Stimulated activated CD8-positive, alpha-beta memory T cell treated with anti-CD3 and anti-CD28 coated beads, Interleukin-15, amount 100 ng/mL, for 4 hours (primary cell): ENCODE measurements around the gene TXNRD2.
A peak's percentile ranks its signal among the peaks of the same experiment; 100 is the strongest.

ENCODE experiments used
- DNase-seq, 2 donors: peaks; one replicate each; pipeline ENCODE4 v3.0.0-alpha.2; 2020; ENCODE audit warnings: low read depth in 2 of 2

TXNRD2 gene

DNA sequence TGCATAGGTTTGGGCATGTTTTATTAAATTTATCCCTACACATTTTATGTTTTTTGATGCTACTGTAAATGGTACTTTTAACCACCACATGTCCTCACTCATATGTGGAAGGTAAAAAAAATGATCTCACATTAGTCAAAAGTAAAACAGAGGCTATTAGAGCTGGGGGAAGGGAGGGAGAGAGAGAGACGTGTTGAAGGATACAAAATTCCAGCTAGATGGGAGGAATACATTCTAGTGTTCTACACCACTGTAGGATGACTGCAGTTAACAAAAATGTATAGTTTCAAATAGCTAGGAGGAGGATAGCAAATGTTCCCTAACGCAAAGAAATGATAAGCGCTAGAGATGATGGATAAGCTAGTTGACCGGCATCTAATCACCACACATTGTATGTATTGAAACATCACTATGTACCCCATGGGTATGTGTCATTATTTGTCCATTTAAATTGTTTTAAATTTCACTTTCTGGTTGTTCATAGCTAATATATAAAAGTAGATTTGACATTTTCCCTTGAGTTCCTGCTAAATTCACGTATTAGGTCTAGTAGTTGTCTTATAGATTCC is 77.0 kb downstream of the TXNRD2 start:
- no peak for DNase-seq

DNA sequence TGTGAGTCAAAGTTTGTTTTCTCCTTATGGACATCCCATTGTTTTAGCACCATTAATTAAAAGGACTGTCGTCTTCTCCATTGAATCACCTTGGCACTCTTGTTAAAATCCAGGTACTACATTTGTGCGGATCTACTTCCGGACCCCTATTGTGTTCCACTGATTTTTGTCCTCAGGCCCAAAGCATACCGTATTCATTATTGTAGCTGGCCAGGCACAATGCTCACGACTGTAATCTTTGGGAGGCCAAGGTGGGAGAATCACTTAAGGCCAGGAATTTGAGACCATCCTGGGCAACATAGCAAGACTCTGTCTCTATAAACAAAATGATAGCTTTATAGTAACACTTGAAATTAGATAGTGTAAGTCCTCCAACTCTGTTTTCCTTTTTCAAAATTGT is 78.0 kb downstream of the TXNRD2 start:
- no peak for DNase-seq

DNA sequence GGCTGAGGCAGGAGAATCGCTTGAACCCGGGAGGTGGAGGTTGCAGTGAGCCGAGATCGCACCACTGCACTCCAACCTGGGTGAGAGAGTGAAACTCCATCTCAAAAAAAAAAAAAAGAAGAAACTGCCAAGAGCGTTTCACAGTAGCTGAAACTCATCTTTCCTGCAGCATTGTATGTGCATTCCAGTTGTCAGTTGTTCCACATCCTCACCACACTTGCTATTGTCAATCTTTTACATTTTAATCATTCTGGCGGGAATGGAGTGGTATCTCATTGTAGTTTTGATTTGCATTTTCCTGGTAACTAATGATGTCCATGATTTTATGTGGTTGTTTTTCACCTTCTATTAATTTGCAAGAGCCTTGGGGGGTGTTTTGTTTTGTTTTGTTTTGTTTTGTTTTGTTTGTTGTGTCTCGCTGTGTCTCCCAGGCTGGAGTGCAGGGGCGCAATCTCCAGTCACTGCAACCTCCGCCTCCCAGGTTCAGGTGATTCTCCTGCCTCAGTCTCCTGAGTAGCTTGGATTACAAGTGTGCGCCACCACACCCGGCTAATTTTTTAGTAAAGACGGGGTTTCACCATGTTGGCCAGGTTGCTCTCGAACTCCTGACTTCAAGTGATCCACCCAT is 78.9 kb downstream of the TXNRD2 start:
- DNase-seq: no peak

DNA sequence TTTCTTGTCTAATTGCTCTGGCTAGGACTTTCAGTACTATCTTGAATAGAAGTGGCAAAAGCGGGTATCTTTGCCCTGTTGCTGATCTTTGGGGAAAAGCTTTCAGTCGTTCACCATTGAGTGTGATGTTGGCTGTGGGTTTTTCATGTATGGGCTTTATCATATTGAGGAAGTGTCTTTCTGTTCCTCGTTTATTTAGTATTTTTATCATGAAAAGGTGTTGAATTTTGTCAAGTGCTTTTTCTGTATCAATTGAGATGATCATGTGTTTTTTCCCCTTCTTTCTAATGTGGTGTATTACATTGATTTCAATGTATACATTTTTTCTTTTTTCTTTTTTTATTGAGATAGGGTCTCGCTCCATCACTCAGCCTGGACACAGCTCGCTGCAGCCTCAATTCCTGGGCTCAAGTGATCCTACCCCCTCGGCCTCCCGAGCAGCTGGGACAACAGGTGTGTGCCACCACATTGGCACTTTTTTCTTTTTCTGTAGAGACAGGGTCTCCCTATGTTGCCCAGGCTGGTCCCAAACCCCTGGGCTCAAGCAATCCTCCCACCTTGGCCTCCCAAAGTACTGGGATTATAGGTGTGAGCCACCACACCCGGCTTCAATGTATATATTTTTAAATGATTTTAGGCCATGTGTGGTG is 81.6 kb downstream of the TXNRD2 start:
- DNase-seq: no peak

DNA sequence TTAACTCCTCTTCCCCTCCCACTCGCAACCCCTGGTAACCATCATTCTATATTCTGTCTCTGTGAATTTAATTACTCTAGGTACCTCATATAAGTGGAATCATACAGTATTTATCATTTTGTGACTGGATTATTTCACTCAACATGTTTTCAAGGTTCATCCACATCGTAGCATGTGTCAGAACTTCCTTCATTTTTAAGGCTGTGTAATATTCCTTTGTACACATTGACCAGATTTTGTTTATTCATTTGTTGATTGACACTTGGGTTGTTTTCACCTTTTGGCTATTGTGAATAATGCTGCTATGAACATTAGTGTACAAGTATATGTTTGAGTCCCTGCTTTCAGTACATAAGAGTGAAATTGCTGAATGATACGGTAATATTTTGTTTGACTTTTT is 84.2 kb downstream of the TXNRD2 start:
- no peak for DNase-seq

DNA sequence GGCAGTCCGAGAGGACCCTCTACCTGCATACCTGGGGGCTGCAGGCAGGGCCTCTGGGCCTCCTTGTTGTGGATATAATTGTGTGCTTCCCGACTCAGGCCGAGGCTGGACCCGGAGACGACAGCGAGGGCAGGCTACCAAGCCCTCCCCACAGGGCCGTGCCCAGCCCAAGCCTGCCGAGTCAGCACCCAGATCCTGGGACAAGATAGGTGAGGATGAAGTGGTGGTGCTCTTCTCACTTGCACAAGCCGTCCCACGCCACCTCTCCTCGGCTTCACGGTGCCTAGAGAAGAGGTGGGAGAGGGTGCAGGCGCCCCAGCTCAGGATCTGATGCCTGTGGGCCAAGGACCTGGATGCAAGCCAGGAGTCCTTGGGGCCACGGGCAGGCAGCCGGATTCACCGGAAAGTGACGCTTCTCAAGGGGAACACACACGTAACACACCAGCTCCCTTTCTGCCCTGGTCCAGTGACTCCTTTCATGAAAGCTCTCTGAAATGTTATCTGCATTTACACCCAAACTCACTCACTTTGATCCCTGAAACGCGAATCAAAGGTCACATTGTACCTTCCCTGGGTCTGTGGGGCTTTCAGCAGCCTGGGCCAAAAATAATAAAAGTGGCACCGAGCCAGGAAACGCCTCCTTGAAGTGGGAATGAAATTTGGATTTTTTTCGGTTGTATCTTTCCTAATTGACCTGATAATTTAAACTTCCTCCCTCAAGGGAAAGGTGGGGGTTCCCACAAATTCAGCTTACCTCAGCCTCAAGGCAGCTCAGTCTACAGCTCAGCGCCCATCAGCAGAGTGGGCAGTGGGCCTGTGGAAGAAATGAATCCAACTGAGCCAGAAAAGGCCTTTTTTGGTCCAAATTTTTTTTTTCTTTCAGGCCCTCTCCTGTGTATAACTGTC is 85.9 kb downstream of the TXNRD2 start:
- peak; percentile 20 to 25 for DNase-seq

DNA sequence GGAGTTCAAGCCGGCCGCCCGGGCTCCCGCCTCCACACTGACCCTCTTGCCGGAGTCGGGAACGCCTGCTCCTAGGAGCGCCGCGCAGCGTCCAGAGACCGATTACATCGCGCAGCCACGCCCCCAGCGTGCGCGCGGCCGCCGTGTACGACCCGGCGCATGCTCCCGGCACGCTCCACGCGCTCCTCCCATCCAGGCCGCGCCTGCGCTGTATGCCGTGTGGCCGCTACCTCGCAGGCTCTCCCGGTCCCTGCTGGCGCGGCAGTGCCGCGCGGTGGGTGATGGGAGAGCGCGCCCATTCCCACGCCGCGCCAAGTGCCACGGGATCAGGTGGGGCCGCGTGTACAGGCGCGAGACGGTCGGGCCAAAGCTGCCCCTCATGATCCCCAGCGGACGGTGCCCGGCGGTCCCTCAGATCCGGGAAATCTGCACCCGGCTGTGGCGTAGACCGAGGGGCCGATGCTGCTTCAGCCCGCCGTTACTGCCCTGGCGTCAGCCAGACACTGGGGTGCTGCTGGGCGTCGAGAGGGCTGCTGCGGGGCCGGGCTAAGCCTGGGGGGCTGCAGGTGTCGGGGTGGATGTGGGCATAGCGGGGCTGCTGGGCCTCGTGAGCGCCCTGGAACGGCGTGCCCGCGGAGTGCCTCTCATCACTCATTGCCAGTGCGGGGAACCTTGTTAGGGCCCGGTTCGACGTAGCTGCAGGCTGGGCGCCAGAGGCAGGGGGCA is 86.7 kb downstream of the TXNRD2 start, which contains the start of the genes GNB1L and RTL10:
TSS of gene GNB1L (minus strand) at position 97 of the 726 bp plus-strand sequence. CDS start 33,519 bp downstream, outside the sequence.
TSS of gene RTL10 (minus strand) at position 97 of the 726 bp plus-strand sequence. CDS start 2,613 bp downstream, outside the sequence.
- peak; percentile 90 to 91 for DNase-seq

DNA sequence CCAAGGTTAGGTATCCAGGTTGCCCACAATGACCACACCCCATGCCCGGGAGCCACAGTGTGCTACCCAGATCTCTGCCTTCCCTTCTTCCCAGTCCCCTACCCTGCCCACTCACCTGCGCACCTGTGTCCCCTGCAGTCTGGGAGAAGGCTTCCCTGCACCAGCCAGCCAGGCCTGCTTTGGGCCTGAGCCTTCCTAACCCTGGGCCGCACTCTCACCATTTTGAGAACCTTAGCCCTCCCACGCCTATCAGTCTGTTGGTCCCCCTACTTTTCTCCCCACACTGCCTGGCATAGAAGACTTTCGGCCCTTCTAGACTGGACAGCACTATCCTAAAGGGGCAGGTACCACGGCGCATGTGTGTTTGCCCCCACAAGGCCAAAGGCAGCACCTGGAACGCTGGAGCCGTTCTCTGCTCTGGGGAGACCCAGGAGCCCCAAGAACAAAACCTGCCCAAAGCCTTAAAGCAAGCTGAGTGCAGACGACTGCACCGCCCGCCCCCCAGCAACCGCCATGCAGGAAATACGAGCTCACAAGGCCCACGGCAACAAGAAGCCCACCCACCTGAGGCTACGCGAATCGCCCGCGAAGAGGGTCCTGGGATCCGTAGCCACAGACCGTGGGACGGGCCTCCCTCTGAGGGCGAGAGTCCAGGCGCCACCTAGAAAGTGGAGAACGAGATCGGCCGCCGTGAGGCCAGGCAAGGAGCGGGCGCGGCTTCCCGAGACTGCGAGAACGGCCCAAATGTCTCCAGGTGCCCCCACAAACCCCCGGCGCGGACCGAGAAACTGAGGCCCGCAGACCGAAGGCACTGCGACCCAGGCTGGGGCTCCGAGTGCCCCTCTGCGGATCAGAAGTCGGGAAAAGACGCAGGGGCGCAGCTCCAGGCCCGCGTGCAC is 87.5 kb downstream of the TXNRD2 start:
- no peak for DNase-seq

DNA sequence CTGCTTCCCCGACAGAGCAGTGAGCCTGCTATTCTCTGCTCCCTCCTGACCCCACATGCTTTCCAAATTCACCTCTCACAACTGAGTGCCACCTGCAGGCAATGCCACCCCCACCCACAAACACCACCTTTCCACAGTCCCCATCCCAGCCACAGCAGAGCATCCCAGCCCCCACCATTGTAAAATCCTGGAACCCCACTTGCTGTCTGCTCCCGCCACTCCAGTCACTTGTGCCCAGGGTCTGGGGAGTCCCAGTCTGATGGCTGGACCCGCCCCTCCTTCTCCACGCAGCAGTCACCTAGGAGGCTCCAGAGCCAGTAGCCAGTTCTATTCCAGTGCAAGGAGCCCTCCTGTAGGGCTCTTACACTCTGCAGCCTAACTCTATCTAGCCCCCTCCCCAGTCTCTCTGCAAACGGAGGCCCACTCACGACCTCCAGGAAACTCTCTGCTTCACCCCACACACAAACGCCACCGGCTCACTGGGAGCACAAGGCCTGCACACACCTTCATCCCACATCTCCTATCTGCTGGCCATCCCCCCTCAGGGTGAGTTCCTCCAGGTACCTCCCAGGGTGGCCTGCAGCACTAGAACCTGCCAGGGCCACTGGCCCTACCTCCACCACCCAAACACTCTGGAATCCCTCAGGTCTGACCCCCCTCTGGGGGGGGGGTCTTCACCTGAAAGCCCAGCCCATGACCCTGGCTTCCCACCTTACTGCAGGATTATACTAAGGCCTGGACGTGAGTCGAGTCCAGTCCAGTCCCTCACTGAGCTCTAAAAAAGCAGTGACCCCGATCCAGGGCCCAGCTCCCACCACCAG is 88.3 kb downstream of the TXNRD2 start:
- no peak for DNase-seq

DNA sequence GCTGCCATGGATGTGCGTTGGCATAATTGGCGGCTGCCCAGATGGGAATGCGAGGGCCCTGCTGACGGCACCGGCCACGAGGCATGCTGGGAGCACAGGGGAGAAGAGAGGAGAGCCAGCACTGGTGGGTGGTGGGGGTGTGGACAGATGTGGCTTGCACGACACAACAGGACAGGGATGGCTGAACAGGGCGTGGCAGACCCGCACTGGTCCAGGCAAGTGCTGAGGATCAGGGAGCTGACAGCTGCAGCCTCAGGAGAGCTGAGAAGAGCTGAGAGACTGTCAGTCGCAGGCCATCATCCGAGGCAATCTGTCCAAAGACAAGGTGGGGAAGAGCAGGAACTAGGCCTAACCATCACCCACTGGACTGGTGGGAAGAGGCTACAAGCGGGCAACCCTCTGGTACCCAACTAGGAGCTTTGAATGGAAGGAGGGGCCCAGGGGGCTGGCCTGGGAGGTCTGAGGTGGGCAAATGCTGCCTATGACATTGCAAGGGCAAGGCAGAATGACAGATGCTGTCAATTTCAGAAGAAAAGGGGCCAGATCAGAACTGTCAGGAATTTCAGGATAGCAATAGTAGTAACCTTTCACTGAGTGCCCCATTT is 89.3 kb downstream of the TXNRD2 start:
- no peak for DNase-seq

DNA sequence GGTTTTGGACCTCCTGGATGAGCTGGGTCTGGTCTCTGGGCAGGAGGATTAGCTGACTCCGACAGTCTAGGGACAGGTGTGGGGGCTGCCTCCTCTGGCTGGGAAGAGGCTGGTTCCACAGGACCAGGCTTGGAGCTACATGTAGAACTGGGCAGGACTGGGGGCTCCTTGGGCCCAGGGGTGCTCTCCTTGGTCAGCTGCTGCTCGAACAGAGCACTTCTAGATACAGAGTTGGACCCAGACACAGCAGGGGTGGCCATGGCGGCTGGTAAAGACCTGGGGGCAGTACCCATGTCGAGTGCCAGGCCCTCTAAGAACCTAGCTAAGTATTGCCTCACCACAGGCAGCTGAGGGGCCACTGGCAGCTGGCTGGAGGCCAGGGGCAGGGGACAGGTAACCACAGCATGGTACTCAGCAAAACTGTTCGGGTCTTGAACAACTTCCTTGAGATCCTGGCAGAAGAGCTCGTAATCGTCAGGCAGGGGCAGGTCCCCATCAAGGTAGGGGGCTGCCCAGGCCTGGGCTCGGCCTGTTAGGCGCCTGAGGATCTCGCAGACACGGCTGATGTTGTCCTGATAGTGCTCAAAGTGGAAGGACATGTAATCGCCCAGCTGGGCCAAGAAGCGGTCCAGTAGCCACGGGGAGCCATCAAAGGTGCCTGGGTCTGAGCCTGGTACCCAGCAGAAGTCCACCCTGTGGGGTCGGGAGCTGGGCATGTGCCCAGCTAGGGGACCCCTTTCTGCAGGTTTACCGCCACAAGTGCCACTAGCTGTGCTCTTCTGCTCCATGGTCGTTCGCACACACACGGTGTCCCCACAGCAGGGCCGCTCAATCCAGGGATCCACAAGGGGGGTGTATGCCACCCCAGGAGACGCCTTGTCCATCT is 90.1 kb downstream of the TXNRD2 start:
- no peak for DNase-seq

DNA sequence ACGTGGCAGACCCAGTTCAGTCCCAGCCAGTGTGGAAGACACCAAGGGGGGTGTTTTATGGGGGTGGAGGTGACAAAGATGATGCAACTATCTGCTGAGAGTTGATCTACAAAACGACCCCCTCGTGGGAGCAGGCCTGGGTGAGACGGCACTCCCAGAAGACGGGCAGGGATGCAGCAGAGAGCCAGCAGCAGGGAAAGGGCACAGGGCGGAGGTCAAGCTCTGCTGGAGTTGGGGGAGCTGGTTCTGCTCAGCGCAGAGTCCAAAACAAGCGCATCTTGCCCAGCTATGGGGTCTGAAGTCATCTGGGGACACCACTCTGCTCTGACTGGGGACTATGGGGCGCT is 90.9 kb downstream of the TXNRD2 start:
- DNase-seq: no peak

DNA sequence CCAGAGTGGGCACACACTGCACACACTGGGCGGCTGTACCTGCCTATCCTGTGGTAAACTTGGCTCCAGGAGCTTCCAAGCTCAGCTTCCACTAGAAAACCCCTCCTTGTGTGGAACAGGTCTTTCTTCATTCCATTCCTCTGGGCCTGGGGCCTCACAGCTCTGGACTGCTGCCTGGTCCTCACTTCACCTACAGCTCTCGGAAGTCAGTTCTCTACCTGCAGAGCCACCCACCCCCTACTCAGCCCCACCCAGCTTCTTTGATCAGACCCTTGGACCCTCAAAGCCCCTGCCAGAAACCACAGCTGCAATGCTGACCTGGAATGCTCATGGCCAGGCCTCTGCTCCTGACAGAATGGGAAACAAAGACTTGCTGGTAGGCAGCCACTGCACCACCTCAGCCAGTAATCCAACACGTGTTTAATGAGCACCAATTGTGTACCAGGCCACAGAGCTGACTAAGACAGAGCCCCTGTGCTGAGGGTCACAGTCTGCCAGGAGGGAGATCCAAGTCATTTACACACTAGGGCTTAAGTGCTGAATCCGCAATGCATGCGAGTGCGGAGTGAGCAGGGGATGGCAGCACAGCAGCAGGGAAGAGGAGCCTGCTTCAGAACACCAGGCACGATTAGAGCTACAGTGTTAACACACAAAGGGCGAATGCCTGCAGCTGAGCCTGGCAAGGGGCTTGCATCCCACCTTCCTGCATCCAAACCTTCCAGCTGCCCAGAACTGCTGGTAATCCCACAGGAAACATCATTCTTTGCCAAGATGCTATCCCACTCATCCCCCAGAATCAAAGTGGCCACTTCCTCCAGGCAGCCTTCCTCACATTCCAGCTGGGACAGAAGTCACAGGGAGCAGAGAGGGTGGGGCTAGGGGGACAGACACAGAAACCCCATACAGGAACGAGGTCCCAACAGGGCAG is 91.5 kb downstream of the TXNRD2 start:
- DNase-seq: no peak

DNA sequence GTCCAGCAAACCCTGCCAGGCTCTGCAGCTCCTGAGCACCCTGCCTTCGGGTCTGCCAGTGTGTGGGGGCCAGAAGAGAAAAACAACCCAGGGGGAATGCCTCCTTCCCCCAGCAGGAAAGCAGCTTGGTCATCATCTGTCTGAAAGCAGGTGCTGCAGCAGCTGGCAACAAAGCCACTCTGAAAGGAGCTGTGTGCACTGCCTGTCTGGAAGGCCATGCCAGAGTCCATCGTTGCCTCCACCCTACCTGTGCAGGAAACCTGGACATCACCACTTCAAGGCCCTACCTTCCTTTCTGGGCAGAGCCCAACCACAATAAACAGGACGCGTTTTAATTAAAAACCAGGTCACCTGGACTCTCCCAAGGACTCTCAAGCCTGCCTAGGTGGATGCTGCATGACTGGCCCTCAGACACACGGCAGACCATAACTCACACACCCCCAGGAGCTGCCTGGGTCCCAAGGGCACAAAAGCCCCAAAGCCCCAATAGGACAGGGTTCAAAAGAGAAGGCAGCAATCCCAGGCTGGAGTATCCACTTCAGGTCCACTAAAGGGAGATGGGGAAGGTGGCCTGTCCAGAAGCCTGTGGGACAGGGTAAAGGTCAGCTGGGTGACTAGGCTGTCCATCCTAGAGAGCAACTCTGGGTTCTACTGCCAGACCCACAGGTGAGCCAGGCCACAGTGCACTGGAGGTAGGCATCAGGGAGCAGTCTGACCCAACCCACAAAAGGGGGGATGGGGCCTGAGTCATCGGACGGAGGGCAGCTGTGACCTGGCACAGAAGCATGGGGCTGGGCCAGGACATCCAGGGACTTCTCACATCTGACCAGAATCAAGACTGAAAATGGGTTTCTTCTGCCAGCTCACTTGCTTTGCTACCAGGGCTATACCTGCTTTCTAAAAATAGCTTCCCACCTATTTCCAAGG is 93.1 kb downstream of the TXNRD2 start:
- no peak for DNase-seq

DNA sequence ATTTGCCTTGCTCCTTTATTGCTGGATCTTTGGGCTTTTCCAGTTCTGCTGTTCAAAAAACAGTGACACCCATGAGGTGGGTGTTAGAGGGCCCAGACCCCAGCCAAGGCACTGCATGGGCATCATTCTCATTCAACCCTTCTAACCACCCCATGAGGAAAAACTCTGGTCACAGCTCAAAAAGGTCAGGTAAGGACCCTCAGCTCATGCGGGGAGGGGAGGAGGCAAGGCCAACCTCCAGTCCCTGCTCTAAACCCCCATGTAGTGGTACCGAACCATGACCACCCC is 94.3 kb downstream of the TXNRD2 start:
- no peak for DNase-seq
